ENCODE results near the gene GABBR2. TPM values are rescaled to one million over a fixed set of nuclear protein-coding genes. Genes with fewer than 3 reads are reported as not detected.

The GABBR2 gene
- total RNA-seq, 2 experiments from 2014 or later, result not detected

- no peaks in the 10 kb centered on the region for H3K79me2 ChIP-seq (ENCODE audit: insufficient read depth, low read depth, low read length)
- TF ChIP-seq EZH2phosphoT487 (IDR thresholded peaks at IDR 0.05; ENCODE audit: borderline replicate concordance, low read depth, low read length) (no peak), CTCF (conservative IDR thresholded peaks at IDR 0.05; ENCODE audit: low read length) (no peak)
- H4K20me1 ChIP-seq (ENCODE audit: insufficient read depth, low read length), result no peaks in the 10 kb centered on the region
- BruUV-seq (replicated peaks), result no TSS peak
- ChIA-PET POLR2A (interaction anchor here (0.7 kb wide), 1 partner anchor 138 kb away, joined by 3 read pairs; no protein-coding TSS in a partner anchor), CTCF (ENCODE audit: unreplicated experiment) (interaction anchor here (0.6 kb wide), 1 partner anchor 228 kb away, joined by 3 read pairs; no protein-coding TSS in a partner anchor)
- DNase-seq (ENCODE audit: low spot score), result no peak
- H3K4me1 ChIP-seq (ENCODE audit: insufficient read depth, low read length, poor library complexity, severe bottlenecking), result no peaks in the 10 kb centered on the region
- no peaks in the 10 kb centered on the region for H3K36me3 ChIP-seq (ENCODE audit: insufficient read depth, low read length)
- no peak overlapping the region for H3K4me3 ChIP-seq (ENCODE audit: low read depth, low read length, poor library complexity, severe bottlenecking)
- no peaks in the 10 kb centered on the region for H3K9me3 ChIP-seq (ENCODE audit: low read length)
- H2AFZ ChIP-seq (ENCODE audit: low read length), result no peak overlapping the region
- no peak overlapping the region for H3K27ac ChIP-seq (ENCODE audit: low read depth, low read length, poor library complexity, severe bottlenecking)
- intact Hi-C loops (cut with micrococcal nuclease; ENCODE audit: unreplicated experiment), result no loop called here
- H3K9me2 ChIP-seq (ENCODE audit: insufficient read depth, low read length), result no peaks in the 10 kb centered on the region
- no peak overlapping the region for H3K4me2 ChIP-seq (ENCODE audit: low read length)
Measured at GRCh38 chr9:98533866-98534265, 174.9 kb downstream of the GABBR2 start.

- CTCF ChIA-PET (ENCODE audit: unreplicated experiment), result no interaction called here
- Histone ChIP-seq H3K36me3 (ENCODE audit: insufficient read depth, low read length) (no peaks in the 10 kb centered on the region), H2AFZ (ENCODE audit: low read length) (no peak overlapping the region), H3K4me2 (ENCODE audit: low read length) (no peak overlapping the region), H3K79me2 (ENCODE audit: insufficient read depth, low read depth, low read length) (no peaks in the 10 kb centered on the region), H3K9me2 (ENCODE audit: insufficient read depth, low read length) (no peaks in the 10 kb centered on the region), H3K4me1 (ENCODE audit: insufficient read depth, low read length, poor library complexity, severe bottlenecking) (no peaks in the 10 kb centered on the region), H3K4me3 (ENCODE audit: low read depth, low read length, poor library complexity, severe bottlenecking) (no peak overlapping the region), H3K9me3 (ENCODE audit: low read length) (no peaks in the 10 kb centered on the region), H4K20me1 (ENCODE audit: insufficient read depth, low read length) (no peaks in the 10 kb centered on the region), H3K27ac (ENCODE audit: low read depth, low read length, poor library complexity, severe bottlenecking) (no peak overlapping the region)
- intact Hi-C loops (cut with micrococcal nuclease; ENCODE audit: unreplicated experiment), result no loop called here
- POLR2A ChIA-PET, result no interaction called here
- TF ChIP-seq EZH2phosphoT487 (IDR thresholded peaks at IDR 0.05; ENCODE audit: borderline replicate concordance, low read depth, low read length) (no peak), CTCF (conservative IDR thresholded peaks at IDR 0.05; ENCODE audit: low read length) (no peak)
- no peak for DNase-seq (ENCODE audit: low spot score)
- BruUV-seq (replicated peaks), result no TSS peak
Measured at GRCh38 chr9:98533132-98533531, 175.6 kb downstream of the GABBR2 start.

- TF ChIP-seq EZH2phosphoT487 (IDR thresholded peaks at IDR 0.05; ENCODE audit: borderline replicate concordance, low read depth, low read length), result no peak
- no peak for TF ChIP-seq CTCF (conservative IDR thresholded peaks at IDR 0.05; ENCODE audit: low read length)
- Histone ChIP-seq H3K36me3 (ENCODE audit: insufficient read depth, low read length) (no peaks in the 10 kb centered on the region), H4K20me1 (ENCODE audit: insufficient read depth, low read length) (no peaks in the 10 kb centered on the region), H3K4me2 (ENCODE audit: low read length) (no peak overlapping the region), H3K27ac (ENCODE audit: low read depth, low read length, poor library complexity, severe bottlenecking) (no peak overlapping the region), H3K79me2 (ENCODE audit: insufficient read depth, low read depth, low read length) (no peaks in the 10 kb centered on the region), H3K4me3 (ENCODE audit: low read depth, low read length, poor library complexity, severe bottlenecking) (no peak overlapping the region), H3K9me2 (ENCODE audit: insufficient read depth, low read length) (no peaks in the 10 kb centered on the region), H2AFZ (ENCODE audit: low read length) (no peak overlapping the region), H3K9me3 (ENCODE audit: low read length) (no peaks in the 10 kb centered on the region), H3K4me1 (ENCODE audit: insufficient read depth, low read length, poor library complexity, severe bottlenecking) (no peaks in the 10 kb centered on the region)
- BruUV-seq (replicated peaks), result no TSS peak
- ChIA-PET POLR2A (no interaction called here), CTCF (ENCODE audit: unreplicated experiment) (no interaction called here)
- no peak for DNase-seq (ENCODE audit: low spot score)
- intact Hi-C loops (cut with micrococcal nuclease; ENCODE audit: unreplicated experiment), result no loop called here
Measured at GRCh38 chr9:98532574-98532973, 176.2 kb downstream of the GABBR2 start.
